Breast epithelium (tissue), 3 donors: ENCODE data around the gene TSHZ3.

Experiments
- POLR2A ChIP-seq: fragments of 450-650 bp; IDR thresholded peaks from one replicate; pipeline ENCODE4 v1.6.1; 2016; ENCODE audit warnings: antibody characterized with exemption, mild to moderate bottlenecking, moderate library complexity
- POLR2AphosphoS5 ChIP-seq, 3 donors: sonication (generic); formaldehyde crosslinking; IDR thresholded peaks; one replicate each; pipeline ENCODE4 v1.6.1; 2017; ENCODE audit warnings: antibody characterized with exemption in 3 of 3
- TF ChIP-seq, protein P1 (sequence below), 3 donors: fragments of 450-650 bp; IDR thresholded peaks; one replicate each; pipeline ENCODE4 v1.5.1; 2016 to 2017; ENCODE audit warnings: antibody characterized with exemption in 3 of 3, mild to moderate bottlenecking in 3 of 3, moderate library complexity in 3 of 3

DNA sequence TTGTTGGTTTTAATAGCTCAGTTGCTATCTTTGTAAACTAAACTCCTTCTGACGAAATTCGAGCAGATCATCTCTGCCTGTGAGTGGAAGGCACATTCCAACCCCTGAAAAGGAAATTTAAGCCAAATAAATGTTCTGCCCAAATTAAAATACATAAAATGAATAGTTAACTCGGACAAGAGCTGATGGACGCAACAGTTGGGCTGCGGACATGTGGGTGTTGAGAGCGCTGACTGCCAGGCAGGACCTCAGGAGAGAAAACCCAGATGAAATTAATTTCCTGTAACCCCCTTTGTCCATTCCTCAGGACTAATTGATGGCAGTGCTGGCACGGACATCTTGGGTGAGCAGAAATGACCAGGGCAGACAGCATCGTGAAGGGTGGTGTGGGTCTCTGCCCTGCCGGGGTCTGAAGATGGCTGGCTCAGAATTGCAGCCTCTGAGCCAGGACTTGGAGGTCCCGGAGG is 86.5 kb downstream of the TSHZ3 start:
- TF ChIP-seq, protein P1, sequence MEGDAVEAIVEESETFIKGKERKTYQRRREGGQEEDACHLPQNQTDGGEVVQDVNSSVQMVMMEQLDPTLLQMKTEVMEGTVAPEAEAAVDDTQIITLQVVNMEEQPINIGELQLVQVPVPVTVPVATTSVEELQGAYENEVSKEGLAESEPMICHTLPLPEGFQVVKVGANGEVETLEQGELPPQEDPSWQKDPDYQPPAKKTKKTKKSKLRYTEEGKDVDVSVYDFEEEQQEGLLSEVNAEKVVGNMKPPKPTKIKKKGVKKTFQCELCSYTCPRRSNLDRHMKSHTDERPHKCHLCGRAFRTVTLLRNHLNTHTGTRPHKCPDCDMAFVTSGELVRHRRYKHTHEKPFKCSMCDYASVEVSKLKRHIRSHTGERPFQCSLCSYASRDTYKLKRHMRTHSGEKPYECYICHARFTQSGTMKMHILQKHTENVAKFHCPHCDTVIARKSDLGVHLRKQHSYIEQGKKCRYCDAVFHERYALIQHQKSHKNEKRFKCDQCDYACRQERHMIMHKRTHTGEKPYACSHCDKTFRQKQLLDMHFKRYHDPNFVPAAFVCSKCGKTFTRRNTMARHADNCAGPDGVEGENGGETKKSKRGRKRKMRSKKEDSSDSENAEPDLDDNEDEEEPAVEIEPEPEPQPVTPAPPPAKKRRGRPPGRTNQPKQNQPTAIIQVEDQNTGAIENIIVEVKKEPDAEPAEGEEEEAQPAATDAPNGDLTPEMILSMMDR (IDR thresholded peaks at IDR 0.05): no peak
- TF ChIP-seq POLR2A (no peak), POLR2AphosphoS5 (IDR thresholded peaks at IDR 0.05) (no peak)
